ENCODE data around the gene ITGAX. TPM values are rescaled to one million over a fixed set of nuclear protein-coding genes. Genes with fewer than 3 reads are reported as not detected.

Gene ITGAX
- total RNA-seq, 4 donors from 2014 or later: 1.4 to 3.5 (median 2.6) TPM; not detected in 1

DNA sequence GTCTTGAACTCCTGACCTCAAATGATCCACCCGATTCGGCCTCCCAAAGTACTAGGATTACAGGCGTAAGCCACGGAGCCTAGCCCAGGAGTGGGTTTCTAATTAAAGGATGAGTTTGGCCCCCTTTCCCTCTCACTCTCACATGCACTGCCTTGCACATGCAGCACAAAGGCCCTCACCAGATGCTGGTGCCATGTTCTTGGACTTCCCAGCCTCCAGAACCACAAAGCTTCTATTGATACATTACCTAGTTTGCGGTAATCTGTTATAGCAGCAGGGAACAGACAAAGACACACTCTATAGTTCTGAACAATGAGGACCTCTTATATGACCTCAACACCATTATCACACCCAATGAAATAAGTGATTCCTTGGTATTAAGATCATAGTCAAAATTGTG lies 20.3 kb downstream of the ITGAX start:
- Histone ChIP-seq H3K27me3 (no peaks in the 10 kb centered on the region), H3K9me3 (no peaks in the 10 kb centered on the region), H3K27ac (no peak overlapping the region), H3K4me1 (no peaks in the 10 kb centered on the region), H3K4me3 (no peak overlapping the region), H3K36me3 (no peaks in the 10 kb centered on the region)
- TF ChIP-seq, protein P1, sequence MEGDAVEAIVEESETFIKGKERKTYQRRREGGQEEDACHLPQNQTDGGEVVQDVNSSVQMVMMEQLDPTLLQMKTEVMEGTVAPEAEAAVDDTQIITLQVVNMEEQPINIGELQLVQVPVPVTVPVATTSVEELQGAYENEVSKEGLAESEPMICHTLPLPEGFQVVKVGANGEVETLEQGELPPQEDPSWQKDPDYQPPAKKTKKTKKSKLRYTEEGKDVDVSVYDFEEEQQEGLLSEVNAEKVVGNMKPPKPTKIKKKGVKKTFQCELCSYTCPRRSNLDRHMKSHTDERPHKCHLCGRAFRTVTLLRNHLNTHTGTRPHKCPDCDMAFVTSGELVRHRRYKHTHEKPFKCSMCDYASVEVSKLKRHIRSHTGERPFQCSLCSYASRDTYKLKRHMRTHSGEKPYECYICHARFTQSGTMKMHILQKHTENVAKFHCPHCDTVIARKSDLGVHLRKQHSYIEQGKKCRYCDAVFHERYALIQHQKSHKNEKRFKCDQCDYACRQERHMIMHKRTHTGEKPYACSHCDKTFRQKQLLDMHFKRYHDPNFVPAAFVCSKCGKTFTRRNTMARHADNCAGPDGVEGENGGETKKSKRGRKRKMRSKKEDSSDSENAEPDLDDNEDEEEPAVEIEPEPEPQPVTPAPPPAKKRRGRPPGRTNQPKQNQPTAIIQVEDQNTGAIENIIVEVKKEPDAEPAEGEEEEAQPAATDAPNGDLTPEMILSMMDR (IDR thresholded peaks at IDR 0.05): no peak
- TF ChIP-seq POLR2A (IDR thresholded peaks at IDR 0.05): no peak
- no peak for DNase-seq
- intact Hi-C loops (cut with DNase I; ENCODE audit: low total_unique reads): no loop called here

DNA sequence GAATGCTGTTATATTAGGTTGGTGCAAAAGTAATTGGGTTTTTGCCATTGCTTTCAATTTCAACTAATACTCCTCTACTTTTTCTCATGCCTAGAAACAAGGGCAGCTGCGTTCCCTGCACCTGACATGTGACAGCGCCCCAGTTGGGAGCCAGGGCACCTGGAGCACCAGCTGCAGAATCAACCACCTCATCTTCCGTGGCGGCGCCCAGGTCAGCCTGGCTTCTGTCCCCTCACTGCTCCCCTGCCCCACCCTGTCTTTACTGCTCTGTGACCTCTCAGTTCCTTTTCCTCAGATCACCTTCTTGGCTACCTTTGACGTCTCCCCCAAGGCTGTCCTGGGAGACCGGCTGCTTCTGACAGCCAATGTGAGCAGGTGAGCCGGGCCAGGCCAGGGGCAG lies 21.7 kb downstream of the ITGAX start:
- H3K27me3 ChIP-seq: no peaks in the 10 kb centered on the region
- H3K9me3 ChIP-seq: no peaks in the 10 kb centered on the region
- TF ChIP-seq, protein P1 (IDR thresholded peaks at IDR 0.05): no peak
- no peak for DNase-seq
- intact Hi-C loops (cut with DNase I; ENCODE audit: low total_unique reads): no loop called here
- no peak overlapping the region for H3K27ac ChIP-seq
- H3K4me3 ChIP-seq: no peak overlapping the region
- no peaks in the 10 kb centered on the region for H3K4me1 ChIP-seq
- no peaks in the 10 kb centered on the region for H3K36me3 ChIP-seq

DNA sequence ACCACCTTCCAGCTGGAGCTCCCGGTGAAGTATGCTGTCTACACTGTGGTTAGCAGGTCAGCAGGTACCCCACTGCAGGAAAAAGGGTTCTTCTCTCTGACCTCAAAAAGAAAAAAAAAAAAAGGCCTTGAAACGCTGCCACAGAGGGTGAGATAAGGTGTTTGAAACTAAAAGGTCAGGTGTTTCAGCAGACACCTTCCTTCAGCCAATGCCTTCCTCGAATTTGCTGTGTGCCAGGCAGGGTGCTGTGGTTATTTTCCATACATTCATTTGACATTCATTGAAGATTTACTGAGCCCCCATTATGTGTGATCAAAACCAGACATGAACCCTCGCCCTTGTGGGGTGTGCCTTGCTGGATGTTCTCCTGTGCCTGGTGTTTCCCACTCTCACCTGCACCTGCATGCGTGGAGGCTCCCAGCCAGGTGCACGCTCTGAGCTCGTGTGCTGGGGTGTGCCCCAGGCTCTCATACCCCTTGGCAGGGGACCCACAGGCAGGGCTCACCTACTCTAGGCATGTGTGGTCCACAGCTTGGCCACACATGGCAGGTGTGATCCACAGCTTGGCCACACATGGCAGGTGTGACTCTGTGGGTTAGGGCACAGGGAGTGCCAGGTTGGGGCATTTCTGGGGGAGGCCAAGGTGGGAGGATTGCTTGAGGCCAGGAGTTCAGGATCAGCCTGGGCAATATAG lies 22.4 kb downstream of the ITGAX start:
- Histone ChIP-seq H3K36me3 (no peaks in the 10 kb centered on the region), H3K4me1 (no peaks in the 10 kb centered on the region), H3K27ac (no peak overlapping the region), H3K9me3 (no peaks in the 10 kb centered on the region), H3K4me3 (no peak overlapping the region), H3K27me3 (no peaks in the 10 kb centered on the region)
- TF ChIP-seq POLR2A (IDR thresholded peaks at IDR 0.05): no peak
- TF ChIP-seq, protein P1 (IDR thresholded peaks at IDR 0.05): no peak
- intact Hi-C loops (cut with DNase I; ENCODE audit: low total_unique reads): no loop called here
- DNase-seq: no peak

DNA sequence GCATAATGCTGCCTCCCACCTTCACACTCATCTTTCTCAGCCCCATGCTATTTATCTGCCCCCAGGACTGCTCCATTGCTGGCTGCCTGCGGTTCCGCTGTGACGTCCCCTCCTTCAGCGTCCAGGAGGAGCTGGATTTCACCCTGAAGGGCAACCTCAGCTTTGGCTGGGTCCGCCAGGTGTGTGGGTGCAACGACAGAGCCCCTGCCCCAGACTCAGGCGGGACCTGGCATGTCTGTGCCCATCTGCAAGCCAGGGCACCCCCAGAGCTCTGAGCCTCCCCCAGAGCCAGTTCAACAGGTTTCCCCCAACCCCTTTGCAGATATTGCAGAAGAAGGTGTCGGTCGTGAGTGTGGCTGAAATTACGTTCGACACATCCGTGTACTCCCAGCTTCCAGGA lies 25.2 kb downstream of the ITGAX start:
- DNase-seq: no peak
- intact Hi-C loops (cut with DNase I; ENCODE audit: low total_unique reads): no loop called here

DNA sequence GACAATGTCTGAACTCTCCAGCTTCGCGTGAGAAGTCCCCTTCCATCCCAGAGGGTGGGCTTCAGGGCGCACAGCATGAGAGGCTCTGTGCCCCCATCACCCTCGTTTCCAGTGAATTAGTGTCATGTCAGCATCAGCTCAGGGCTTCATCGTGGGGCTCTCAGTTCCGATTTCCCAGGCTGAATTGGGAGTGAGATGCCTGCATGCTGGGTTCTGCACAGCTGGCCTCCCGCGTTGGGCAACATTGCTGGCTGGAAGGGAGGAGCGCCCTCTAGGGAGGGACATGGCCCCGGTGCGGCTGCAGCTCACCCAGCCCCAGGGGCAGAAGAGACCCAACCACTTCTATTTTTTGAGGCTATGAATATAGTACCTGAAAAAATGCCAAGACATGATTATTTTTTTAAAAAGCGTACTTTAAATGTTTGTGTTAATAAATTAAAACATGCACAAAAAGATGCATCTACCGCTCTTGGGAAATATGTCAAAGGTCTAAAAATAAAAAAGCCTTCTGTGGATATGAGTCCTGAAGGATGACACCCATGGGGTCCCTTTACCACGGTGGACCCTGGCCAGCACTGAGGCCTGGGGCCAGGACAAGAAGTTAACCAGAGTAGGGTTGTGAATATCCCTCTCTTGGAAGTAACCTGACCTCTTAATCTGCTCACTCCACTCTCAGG lies 27.6 kb downstream of the ITGAX start:
- DNase-seq: peak in 1 of 2 donors; percentile 23
- Histone ChIP-seq H3K27ac (no peak overlapping the region), H3K9me3 (no peaks in the 10 kb centered on the region), H3K27me3 (no peaks in the 10 kb centered on the region), H3K4me1 (no peaks in the 10 kb centered on the region), H3K36me3 (no peaks in the 10 kb centered on the region), H3K4me3 (no peak overlapping the region)
- intact Hi-C loops (cut with DNase I; ENCODE audit: low total_unique reads): no loop called here
- TF ChIP-seq POLR2A (IDR thresholded peaks at IDR 0.05): no peak
- TF ChIP-seq, protein P1 (IDR thresholded peaks at IDR 0.05): peak in 2 of 4 experiments; percentile 6 to 7

More for the DNA sequence above, 25.2 kb downstream of the ITGAX start:
- H3K36me3 ChIP-seq: no peaks in the 10 kb centered on the region
- no peak overlapping the region for H3K4me3 ChIP-seq
- H3K9me3 ChIP-seq: no peaks in the 10 kb centered on the region
- H3K4me1 ChIP-seq: no peaks in the 10 kb centered on the region
- no peak for TF ChIP-seq POLR2A (IDR thresholded peaks at IDR 0.05)
- TF ChIP-seq, protein P1 (IDR thresholded peaks at IDR 0.05): no peak
- H3K27ac ChIP-seq: no peak overlapping the region
- H3K27me3 ChIP-seq: no peaks in the 10 kb centered on the region
